Activated CD8-positive, alpha-beta T cell treated with anti-CD3 and anti-CD28 coated beads for 36 hours (primary cell): ENCODE measurements around the gene SRPRB. TPM values are rescaled to one million over a fixed set of nuclear protein-coding genes. Genes with fewer than 3 reads are reported as not detected.
A peak's percentile ranks its signal among the peaks of the same experiment; 100 is the strongest.

Source experiments
- ATAC-seq: fragments of 200-7000 bp; cut with Tn5 transposase; one replicate; pipeline ENCODE4 v1.10.0; 2021; ENCODE audit warnings: mild to moderate bottlenecking, moderate library complexity
- CTCF ChIA-PET: fragments of 350-600 bp; sonication (Branson Sonifier 250); formaldehyde crosslinking; loops from one replicate; lab custom pipeline; 2021; ENCODE audit warnings: antibody characterized with exemption; lab: Charles Lee
- POLR2A ChIA-PET: fragments of 350-600 bp; sonication (Branson Sonifier 250); formaldehyde crosslinking; loops from one replicate; lab custom pipeline; 2021; ENCODE audit warnings: antibody characterized with exemption; lab: Charles Lee
- DNase-seq: peaks from one replicate; pipeline ENCODE4 v3.0.0-alpha.2; 2020
- H3K27ac Mint-ChIP-seq: one replicate; pipeline ENCODE4 v1.8.0; 2021; ENCODE audit warnings: mild to moderate bottlenecking, mixed read lengths
- H3K27me3 Mint-ChIP-seq: one replicate; pipeline ENCODE4 v1.8.0; 2021; ENCODE audit warnings: mixed read lengths
- H3K36me3 Mint-ChIP-seq: one replicate; pipeline ENCODE4 v1.8.0; 2021; ENCODE audit warnings: low read depth, mixed read lengths
- H3K4me1 Mint-ChIP-seq: one replicate; pipeline ENCODE4 v1.8.0; 2021; ENCODE audit warnings: low read depth, mixed read lengths
- H3K4me3 Mint-ChIP-seq: one replicate; pipeline ENCODE4 v1.8.0; 2021; ENCODE audit warnings: mild to moderate bottlenecking, moderate library complexity, mixed read lengths
- H3K9me3 Mint-ChIP-seq: one replicate; pipeline ENCODE4 v1.8.0; 2021; ENCODE audit warnings: mixed read lengths
- CTCF ChIP-seq: fragments of 200-600 bp; IDR thresholded peaks from one replicate; pipeline ENCODE4 v1.8.0; 2022; ENCODE audit warnings: antibody characterized with exemption, mild to moderate bottlenecking
- intact Hi-C: fragments of 100-400 bp; cut with micrococcal nuclease; formaldehyde crosslinking; loops from one replicate; pipeline ENCODE4 v1.10.0; 2022
- total RNA-seq, 2 experiments: library from RNA; stranded (reverse); gene quantifications; one replicate each; pipeline ENCODE4 v1.2.3, GENCODE V29; 2021

The SRPRB gene
- total RNA-seq, 2 experiments from 2014 or later = 63.8 to 65.8 TPM

GRCh38 chr3:133805384-133805701 is 272 bp upstream of the SRPRB start:
- ATAC-seq (no peak), DNase-seq (no peak)
- H3K9me3 Mint-ChIP-seq = no peaks in the 10 kb centered on the region
- peaks cover 2% of the 10 kb centered on the region for H3K27me3 Mint-ChIP-seq
- TF ChIP-seq CTCF = no peak
- ChIA-PET CTCF (interaction anchor here (1.5 kb wide), 1 partner anchor 141 kb away, joined by 6 read pairs; no protein-coding TSS in a partner anchor), POLR2A (interaction anchor here (0.8 kb wide), 1 partner anchor 12 kb away, joined by 5 read pairs; no protein-coding TSS in a partner anchor)
- peaks cover 36% of the 10 kb centered on the region for H3K4me1 Mint-ChIP-seq
- H3K4me3 Mint-ChIP-seq = peak overlapping the region; percentile 98
- peak overlapping the region; percentile 97 for H3K27ac Mint-ChIP-seq
- intact Hi-C loops = loop anchor here (5.0 kb wide), 1 partner anchor 143 kb away; the partner anchor contains the start of gene TOPBP1
- peaks cover 28% of the 10 kb centered on the region for H3K36me3 Mint-ChIP-seq

GRCh38 chr3:133812872-133813271 is 7.3 kb downstream of the SRPRB start:
- POLR2A ChIA-PET = no interaction called here
- CTCF ChIA-PET = interaction anchor here (1.4 kb wide), 1 partner anchor 149 kb away, joined by 3 read pairs; no protein-coding TSS in a partner anchor
- TF ChIP-seq CTCF = no peak
- DNase-seq (no peak), ATAC-seq (no peak)
- Mint-ChIP-seq H3K36me3 (peaks cover 44% of the 10 kb centered on the region), H3K4me1 (peaks cover 23% of the 10 kb centered on the region), H3K27ac (peak overlapping the region; percentile 49), H3K27me3 (no peaks in the 10 kb centered on the region), H3K4me3 (no peak overlapping the region), H3K9me3 (no peaks in the 10 kb centered on the region)
- intact Hi-C loops = no loop called here

- CTCF ChIA-PET = interaction anchor here (0.9 kb wide), 1 partner anchor 152 kb away, joined by 3 read pairs; no protein-coding TSS in a partner anchor
- intact Hi-C loops = no loop called here
- ATAC-seq (no peak), DNase-seq (no peak)
- POLR2A ChIA-PET = interaction anchor here (2.1 kb wide), 1 partner anchor 8 kb away, joined by 8 read pairs; no protein-coding TSS in a partner anchor
- TF ChIP-seq CTCF = no peak
- H3K4me1 Mint-ChIP-seq = peaks cover 7% of the 10 kb centered on the region
- H3K9me3 Mint-ChIP-seq = no peaks in the 10 kb centered on the region
- H3K27me3 Mint-ChIP-seq = no peaks in the 10 kb centered on the region
- no peak overlapping the region for H3K27ac Mint-ChIP-seq
- peaks cover 44% of the 10 kb centered on the region for H3K36me3 Mint-ChIP-seq
- no peak overlapping the region for H3K4me3 Mint-ChIP-seq
Measured at GRCh38 chr3:133815386-133815785, 9.8 kb downstream of the SRPRB start.

- H3K4me1 Mint-ChIP-seq = peaks cover under 1% of the 10 kb centered on the region
- H3K27me3 Mint-ChIP-seq = no peaks in the 10 kb centered on the region
- intact Hi-C loops = no loop called here
- ChIA-PET CTCF (interaction anchor here (1.0 to 1.5 kb wide), 3 partner anchors 9 to 108 kb away, joined by 3 to 6 read pairs (median 4); no protein-coding TSS in a partner anchor), POLR2A (no interaction called here)
- H3K9me3 Mint-ChIP-seq = no peaks in the 10 kb centered on the region
- H3K36me3 Mint-ChIP-seq = peaks cover 60% of the 10 kb centered on the region
- TF ChIP-seq CTCF = no peak
- ATAC-seq (no peak), DNase-seq (no peak)
- no peak overlapping the region for H3K4me3 Mint-ChIP-seq
- H3K27ac Mint-ChIP-seq = no peak overlapping the region
Measured at GRCh38 chr3:133820129-133820528, 14.5 kb downstream of the SRPRB start.

GRCh38 chr3:133820889-133821675 is 15.5 kb downstream of the SRPRB start:
- Mint-ChIP-seq H3K4me3 (no peak overlapping the region), H3K27me3 (no peaks in the 10 kb centered on the region), H3K4me1 (no peaks in the 10 kb centered on the region), H3K27ac (no peak overlapping the region), H3K36me3 (peaks cover 64% of the 10 kb centered on the region), H3K9me3 (no peaks in the 10 kb centered on the region)
- DNase-seq = no peak
- CTCF ChIA-PET = interaction anchor here (1.4 to 1.5 kb wide), 2 partner anchors 43 to 107 kb away, joined by 4 to 6 read pairs; no protein-coding TSS in a partner anchor
- TF ChIP-seq CTCF = no peak
- POLR2A ChIA-PET = no interaction called here
- intact Hi-C loops = no loop called here
- ATAC-seq = no peak
